HG02588 (cell line): ENCODE results near the gene MECR.
"Not testable (repeated sequence)": the region's sequence is repeated elsewhere in the genome, so short reads cannot be mapped to it uniquely, and the experiment has no call there.

Experiments
- ATAC-seq: cut with Tn5 transposase; IDR thresholded peaks from one replicate; pipeline ENCODE4 v1.9.1; 2021; ENCODE audit warnings: mild to moderate bottlenecking, moderate library complexity; ENCODE audit not compliant: unreplicated experiment

The MECR gene

DNA sequence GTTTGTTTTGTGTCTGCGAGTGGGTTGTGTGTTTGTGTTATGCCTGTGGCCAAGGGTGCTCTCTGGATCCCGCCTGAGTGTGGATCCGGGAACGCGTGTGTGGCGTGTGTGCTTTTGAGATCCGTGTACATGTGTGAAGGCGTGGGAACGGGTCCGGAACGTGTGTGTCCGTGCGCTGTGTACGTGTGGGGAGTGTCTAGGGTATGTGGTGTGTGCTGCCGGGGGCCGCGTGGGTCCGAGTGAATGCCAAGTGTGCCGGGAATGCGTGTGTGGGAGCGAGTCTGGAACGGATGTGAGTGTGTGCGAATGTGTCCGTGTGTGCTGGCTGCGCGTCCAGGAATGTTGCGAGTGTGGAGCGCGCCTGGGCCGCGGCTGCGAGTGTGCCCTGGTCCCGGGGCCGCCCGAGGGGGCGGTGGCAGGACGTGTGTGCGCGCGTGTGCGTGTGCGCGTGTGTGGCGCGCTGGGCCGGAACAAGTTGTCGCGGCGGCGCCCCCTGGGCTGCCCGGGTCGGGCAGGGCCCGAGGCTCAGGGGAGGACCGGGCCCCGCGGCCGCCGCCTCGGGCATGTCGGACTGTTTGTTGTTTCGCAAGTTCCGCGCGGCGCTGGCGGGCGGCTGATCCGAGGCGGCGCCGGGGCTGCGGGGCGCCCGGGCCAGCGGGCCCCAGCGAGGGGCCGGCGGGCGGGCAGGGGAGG is 6.5 kb upstream of the MECR start:
- no peak for ATAC-seq

DNA sequence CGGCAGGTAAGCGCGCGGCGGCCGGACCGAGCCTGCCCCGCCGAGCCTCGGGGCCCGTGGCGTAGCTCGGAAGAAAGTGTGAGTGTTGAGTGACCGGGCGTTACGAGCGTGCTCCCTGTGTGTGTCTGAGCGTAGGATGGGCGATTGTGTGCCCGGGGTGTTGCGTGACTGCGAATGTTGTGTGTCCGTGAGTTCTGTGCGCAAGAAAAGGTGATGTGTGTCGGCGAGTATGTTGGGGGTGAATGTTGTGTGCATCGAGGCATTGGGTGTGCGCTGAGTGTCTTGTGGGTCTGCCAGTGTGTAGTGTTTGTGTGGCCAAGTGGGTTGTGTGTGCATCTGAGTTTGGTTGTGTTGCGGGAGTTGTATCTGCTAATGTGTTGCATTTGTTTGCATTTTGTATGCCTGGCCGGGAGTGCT is 6.0 kb upstream of the MECR start:
- no peak for ATAC-seq

DNA sequence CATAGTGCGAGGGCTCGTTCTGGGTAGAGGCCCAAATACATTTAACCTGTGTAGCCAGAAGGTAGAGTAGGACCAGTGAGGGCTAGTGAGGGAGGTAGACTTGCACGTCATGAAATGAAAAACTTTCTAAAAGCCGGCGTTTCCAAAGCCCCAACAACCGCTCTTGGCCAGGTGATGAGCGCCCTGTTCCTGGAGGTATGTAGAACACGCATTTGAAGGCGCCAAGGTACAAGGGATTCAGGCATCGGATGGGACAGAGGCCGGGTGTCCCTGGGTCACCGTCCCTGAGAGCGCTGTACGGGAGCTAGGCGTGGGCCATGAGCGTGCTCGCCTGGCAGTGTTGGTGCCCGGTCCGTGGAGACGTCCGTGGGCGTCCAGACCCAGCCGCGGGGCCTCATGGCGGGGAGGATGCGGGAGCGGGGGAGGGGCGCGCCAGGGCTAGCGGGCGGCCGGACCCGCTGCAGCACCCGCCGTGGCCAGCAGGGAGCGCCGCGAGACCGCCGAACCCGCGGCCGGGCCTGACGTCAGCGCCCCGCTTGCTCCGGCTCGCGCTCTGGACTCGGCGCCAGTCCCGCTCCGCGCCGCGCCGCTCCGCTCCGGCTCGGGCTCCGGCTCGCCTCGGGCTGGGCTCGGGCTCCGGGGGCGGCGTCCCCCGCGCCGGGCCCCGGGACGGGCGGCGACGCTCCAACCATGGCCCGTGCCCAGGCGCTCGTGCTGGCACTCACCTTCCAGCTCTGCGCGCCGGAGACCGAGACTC is 5.4 kb upstream of the MECR start, which contains the start of gene PTPRU:
Gene PTPRU, plus strand, starts transcription at position 568 of the 757 bp plus-strand sequence. Its CDS starts 123 bp downstream, at position 691.
- peak; percentile 69 for ATAC-seq

DNA sequence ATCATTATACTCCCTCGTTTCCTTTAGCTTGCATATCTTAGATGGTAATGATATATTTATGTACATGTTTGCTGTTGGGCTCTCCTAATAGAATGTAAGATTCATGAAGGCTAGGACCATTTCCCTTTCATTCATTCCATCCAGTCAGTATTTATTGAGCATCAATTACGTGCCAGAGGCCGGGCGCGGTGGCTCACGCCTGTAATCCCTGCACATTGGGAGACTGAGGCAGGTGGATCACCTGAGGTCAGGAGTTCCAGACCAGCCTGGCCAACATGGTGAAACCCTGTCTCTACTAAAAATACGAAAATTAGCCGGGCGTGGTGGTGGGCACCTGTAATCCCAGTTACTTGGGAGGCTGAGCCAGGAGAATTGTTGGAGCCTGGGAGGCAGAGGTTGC is 4.1 kb upstream of the MECR start:
- not testable (repeated sequence) for ATAC-seq

DNA sequence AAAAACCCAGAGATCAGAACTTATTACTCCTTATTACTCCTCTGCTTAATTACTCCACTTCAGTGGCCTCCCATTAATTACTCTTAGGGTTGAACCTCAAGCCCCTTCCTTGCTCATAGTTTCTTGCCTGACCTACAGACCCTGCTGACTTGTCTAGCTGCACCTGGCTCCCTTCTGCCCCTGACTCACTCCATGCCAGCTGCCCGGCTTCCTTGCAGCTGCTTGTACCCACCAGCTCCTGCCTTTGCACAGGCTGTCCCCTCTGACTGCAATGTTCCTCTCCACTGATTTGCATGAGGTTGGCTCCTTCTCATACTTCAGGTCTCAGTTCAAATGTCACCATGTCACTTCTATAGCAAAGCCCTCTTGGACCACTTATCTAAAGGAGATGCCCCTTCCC is 3.7 kb upstream of the MECR start:
- ATAC-seq: no peak

DNA sequence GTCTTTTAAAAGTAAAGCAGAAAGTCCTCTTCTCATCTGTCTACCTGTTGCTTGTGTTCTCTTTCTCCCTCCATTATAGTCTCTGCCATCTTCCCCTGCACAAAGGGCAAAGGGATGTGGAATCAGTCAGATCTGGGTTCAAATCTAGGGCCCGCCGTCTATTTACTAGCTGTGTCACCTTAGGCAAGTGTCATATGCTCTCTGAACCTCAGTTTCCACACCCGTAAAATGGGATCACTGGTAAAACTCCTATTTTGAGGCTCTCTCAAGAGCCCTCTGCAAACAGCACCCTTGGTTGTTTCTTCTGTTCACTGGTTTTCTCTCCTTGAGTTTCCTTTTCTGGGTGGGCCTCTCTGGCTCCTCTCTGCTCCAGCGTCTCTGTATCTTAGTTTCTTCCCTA is 3.0 kb upstream of the MECR start:
- no peak for ATAC-seq

GRCh38 chr1:29232387-29232786 is 1.7 kb upstream of the MECR start:
- no peak for ATAC-seq

- no peak for ATAC-seq
Measured at GRCh38 chr1:29230204-29230552, 556 bp downstream of the MECR start.

DNA sequence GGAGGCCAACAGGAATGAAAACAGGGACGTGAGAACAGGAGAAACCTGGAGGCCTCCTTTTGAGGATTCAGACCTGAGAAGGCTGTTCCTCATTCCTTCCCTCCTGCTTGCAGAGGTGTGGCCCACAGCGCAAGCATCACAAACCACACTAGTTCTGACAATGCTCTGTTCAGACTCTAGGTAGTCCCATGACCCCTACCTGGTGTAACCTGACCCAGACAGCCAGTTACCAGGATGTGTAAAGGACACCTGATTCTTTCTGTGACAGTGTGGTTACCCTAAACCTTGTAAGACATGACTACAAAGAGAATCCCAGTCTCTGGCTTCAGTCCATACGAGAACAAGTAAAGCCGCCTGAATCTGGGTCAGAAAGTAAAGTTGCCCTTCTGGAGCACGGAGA is 3.2 kb downstream of the MECR start:
- ATAC-seq: no peak

DNA sequence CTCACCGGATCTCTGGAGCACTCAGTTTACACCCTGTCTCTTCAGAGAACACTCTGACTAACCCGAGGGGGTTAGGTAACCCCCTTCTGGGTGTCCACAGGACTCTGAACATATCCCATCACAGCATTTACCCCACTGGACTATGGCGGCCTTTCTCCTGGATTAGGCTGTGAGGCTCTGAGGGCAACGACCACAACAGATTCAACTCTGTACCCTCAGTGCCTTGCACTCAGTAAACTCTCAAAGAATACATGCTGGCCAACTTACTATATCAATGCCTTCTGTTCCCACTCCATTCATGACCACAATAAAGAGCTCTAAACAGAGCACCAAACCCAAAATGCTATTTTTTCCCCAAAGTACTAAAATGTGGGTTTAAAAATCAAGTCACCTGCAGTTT is 5.4 kb downstream of the MECR start:
- ATAC-seq: no peak

DNA sequence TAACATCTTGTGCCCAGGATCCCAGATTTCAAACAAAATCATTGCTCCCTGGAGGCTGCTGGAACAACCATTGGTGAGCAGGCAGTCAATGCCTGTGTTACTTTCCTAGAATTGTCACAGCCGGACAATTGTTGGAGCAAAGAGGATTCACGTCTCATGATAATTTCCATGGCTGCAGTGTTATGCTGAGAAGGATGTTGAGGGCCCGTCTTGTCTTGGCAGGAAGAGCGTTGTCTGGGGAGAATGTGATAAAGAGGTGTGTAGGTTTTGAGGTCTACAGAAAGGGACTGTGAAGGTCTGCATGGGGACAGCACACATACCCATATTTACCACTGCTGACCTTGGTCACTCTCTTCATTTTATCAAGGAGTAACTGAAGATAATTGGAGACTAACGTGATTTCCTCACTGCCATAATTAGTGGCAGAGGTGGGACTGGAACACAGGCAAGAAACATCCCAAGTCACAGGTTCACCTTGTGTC is 6.3 kb downstream of the MECR start:
- ATAC-seq: no peak

DNA sequence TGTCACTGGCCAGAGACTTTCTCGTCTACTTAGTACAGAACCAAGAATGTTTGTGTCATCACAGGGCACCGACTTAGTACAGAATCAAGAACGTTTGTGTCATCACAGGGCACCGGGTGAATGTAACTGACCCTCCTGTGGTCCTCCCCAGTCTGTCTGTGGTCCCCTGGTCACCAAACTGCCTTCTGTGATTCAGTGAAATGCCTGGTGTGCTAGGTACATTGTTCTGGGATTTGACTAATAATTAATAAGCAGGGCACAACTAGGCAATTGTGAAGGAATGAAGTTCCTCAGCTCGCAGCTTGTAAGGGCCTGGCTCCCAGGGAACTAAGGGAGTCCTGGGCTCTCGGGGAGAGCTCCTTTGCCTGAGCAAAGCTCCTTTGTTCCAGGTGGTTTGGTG is 7.2 kb downstream of the MECR start:
- ATAC-seq: no peak

DNA sequence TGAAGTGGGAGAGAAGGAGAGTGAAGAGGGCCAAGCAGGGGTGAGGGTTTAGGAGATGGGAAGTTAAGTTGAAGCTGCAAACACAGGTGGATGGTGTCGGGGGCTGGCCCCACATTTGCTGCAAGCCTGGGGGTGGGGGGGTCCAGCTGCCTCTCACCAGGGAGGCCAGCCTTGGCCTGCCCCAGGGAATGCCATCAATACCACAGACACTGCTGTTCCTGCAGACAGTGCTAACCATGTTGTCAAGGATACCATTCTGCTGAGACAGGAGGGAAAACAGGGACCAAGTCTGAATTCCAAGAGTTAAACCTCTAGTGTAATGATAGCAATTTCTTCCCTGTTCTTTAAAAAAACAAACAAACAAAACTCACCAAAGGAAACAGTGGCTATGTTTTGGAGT is 8.0 kb downstream of the MECR start:
- ATAC-seq: no peak

- ATAC-seq: not testable (repeated sequence)
Measured at GRCh38 chr1:29222260-29222659, 8.5 kb downstream of the MECR start.

DNA sequence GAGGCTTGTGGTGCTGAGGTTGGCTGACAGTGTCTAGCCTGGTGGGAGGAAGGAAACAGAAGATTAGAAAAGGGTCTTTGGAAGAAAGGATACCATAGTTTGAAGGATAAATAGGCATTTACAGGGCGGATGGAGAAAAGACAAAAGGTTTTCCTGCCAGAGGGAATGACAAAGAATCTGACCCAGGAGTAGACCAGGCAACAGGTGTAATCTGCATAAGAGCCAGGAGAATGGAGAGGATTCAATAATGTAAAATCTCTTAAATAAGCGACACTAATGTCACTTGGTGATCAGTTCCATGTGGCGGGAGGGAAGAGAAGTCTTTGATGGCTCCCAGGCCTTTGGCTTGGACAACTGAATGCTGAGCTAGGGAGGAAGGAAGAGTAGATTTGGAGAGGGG is 9.4 kb downstream of the MECR start:
- no peak for ATAC-seq

DNA sequence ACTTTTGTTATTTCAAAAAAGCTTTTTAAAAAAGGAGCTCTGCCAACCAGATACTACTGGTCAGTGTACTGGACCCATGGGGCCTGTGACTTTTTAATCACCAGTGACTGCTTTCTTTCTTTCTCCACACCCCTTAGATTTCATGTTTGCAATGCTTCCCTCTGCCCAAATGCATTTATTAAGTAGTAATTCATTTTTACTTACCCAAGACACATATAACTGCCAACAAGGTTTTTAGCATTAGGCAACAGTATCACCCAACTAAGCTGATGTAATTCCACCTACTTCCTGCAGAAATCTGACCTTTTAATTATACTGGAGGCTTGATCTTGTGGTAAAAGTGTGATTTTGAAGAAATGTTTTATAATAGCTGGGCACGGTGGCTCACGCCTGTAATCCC is 12.5 kb downstream of the MECR start:
- no peak for ATAC-seq

DNA sequence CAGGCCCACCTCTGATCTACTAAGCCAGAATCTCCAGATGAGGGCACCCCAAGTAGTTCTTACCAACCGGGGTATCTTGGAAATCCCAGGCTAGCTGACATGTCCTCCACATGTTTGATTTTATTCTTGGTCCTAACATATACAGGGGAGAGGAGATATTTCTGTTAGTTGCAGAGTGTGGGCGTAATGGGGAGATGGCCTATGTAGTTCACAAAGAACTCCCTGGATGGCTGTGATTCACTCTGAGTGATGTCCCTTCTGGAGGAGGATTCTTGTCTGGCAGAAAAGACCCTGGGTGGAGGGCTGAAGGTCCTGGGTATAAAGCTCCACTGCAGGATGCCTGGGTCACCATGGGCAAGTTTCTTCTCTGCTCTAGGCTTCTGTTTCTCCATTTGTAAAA is 13.1 kb downstream of the MECR start:
- ATAC-seq: no peak

DNA sequence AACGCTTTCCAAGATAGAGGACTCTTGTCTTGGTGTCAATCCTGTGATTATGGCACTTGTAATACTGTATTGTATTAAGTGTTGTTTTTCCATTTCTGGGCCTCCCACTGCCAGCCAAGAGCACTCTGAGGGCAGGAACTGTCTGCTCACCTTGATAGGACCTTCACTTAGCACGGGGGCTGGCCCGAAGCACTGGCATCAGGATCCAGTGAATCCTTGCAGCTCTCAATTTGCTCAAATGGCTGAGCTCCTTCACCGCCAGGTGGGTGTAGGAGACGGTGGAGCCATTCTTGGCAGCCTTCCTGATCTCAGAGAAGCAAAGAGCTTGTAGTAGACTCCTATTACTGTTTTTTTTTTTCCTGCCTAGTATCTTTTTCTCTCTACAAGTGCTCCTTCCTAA is 17.7 kb downstream of the MECR start:
- ATAC-seq: no peak

GRCh38 chr1:29211086-29212030 is 19.4 kb downstream of the MECR start:
- no peak for ATAC-seq

GRCh38 chr1:29210278-29211085 is 20.3 kb downstream of the MECR start:
- no peak for ATAC-seq

DNA sequence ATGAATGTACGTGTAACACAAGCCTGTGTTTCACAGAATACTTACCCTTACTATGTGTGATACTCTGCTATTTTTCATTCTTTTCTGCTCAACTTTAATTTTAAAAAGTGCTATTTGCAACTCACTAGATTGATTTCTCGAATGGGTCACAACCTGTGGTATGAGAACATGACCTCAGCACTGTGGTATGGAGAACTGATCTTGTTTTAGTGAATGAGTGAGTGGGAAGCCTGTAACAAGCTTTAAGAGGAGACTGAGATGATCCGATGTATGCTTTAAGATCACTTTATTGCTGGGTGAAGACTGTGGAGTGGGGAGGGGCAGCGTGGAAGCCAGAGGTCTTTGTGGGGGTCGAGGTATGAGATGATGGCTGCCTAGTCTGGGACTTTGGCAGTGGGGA is 21.6 kb downstream of the MECR start:
- ATAC-seq: no peak
